KMS-11 (cell line): ENCODE measurements around the gene GPR34.

Experiments used
- H2AFZ ChIP-seq: fragments of 200-600 bp; sonication (generic); 2 replicates; pipeline ENCODE4 v1.6.1; 2016; ENCODE audit warnings: antibody characterized with exemption, mixed run types, low read depth
- H3K27ac ChIP-seq: fragments of 200-600 bp; sonication (generic); 2 replicates; pipeline ENCODE4 v1.6.1; 2016; ENCODE audit warnings: mild to moderate bottlenecking, mixed run types
- H3K27me3 ChIP-seq: fragments of 200-600 bp; sonication (generic); 2 replicates; pipeline ENCODE4 v1.6.1; 2017; ENCODE audit warnings: mild to moderate bottlenecking, low read depth, mixed run types, moderate library complexity; ENCODE audit not compliant: insufficient read depth
- H3K36me3 ChIP-seq: fragments of 200-600 bp; sonication (generic); 2 replicates; pipeline ENCODE4 v1.6.1; 2017; ENCODE audit warnings: mild to moderate bottlenecking, mixed run types; ENCODE audit not compliant: insufficient read depth
- H3K4me1 ChIP-seq: fragments of 200-600 bp; sonication (generic); 2 replicates; pipeline ENCODE4 v1.6.1; 2016; ENCODE audit warnings: mild to moderate bottlenecking, low read depth, mixed run types; ENCODE audit not compliant: poor library complexity, severe bottlenecking
- H3K4me2 ChIP-seq: fragments of 200-600 bp; sonication (generic); 2 replicates; pipeline ENCODE4 v1.7.0; 2016; ENCODE audit warnings: mild to moderate bottlenecking, mixed run types
- H3K4me3 ChIP-seq: fragments of 200-600 bp; sonication (generic); IDR thresholded peaks from 2 replicates; pipeline ENCODE4 v1.6.1; 2017; ENCODE audit warnings: low read depth, low read length, mixed read lengths; ENCODE audit not compliant: insufficient read depth
- H3K79me2 ChIP-seq: fragments of 200-600 bp; sonication (generic); 2 replicates; pipeline ENCODE4 v1.6.1; 2016; ENCODE audit warnings: low read depth, mixed run types; ENCODE audit not compliant: insufficient read depth
- H3K9ac ChIP-seq: fragments of 200-600 bp; sonication (generic); 2 replicates; pipeline ENCODE4 v1.6.1; 2016; ENCODE audit warnings: mild to moderate bottlenecking, mixed run types
- H4K20me1 ChIP-seq: fragments of 200-600 bp; sonication (generic); 2 replicates; pipeline ENCODE4 v1.6.1; 2016; ENCODE audit warnings: mild to moderate bottlenecking, mixed run types; ENCODE audit not compliant: insufficient read depth
- TF ChIP-seq, protein P1 (sequence below): fragments of 200-600 bp; sonication (generic); conservative IDR thresholded peaks from 2 replicates; pipeline ENCODE4 v1.6.1; 2017; ENCODE audit warnings: low read depth, mild to moderate bottlenecking, antibody characterized with exemption, low read length, moderate library complexity, mixed read lengths

Gene GPR34

GRCh38 chrX:41705680-41706374, 17.1 kb downstream of the GPR34 start:
- H3K36me3 ChIP-seq: no peaks in the 10 kb centered on the region
- TF ChIP-seq, protein P1, sequence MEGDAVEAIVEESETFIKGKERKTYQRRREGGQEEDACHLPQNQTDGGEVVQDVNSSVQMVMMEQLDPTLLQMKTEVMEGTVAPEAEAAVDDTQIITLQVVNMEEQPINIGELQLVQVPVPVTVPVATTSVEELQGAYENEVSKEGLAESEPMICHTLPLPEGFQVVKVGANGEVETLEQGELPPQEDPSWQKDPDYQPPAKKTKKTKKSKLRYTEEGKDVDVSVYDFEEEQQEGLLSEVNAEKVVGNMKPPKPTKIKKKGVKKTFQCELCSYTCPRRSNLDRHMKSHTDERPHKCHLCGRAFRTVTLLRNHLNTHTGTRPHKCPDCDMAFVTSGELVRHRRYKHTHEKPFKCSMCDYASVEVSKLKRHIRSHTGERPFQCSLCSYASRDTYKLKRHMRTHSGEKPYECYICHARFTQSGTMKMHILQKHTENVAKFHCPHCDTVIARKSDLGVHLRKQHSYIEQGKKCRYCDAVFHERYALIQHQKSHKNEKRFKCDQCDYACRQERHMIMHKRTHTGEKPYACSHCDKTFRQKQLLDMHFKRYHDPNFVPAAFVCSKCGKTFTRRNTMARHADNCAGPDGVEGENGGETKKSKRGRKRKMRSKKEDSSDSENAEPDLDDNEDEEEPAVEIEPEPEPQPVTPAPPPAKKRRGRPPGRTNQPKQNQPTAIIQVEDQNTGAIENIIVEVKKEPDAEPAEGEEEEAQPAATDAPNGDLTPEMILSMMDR: no peak
- no peak overlapping the region for H2AFZ ChIP-seq
- H3K79me2 ChIP-seq: no peaks in the 10 kb centered on the region
- no peak overlapping the region for H3K27ac ChIP-seq
- H3K9ac ChIP-seq: no peak overlapping the region
- H3K4me3 ChIP-seq: no peak overlapping the region
- peaks cover 22% of the 10 kb centered on the region for H3K4me1 ChIP-seq
- no peaks in the 10 kb centered on the region for H4K20me1 ChIP-seq
- H3K27me3 ChIP-seq: no peaks in the 10 kb centered on the region
- H3K4me2 ChIP-seq: no peak overlapping the region; the same call in 1 of the 2 replicates

GRCh38 chrX:41707218-41707617, 18.4 kb downstream of the GPR34 start:
- Histone ChIP-seq H3K27me3 (no peaks in the 10 kb centered on the region), H4K20me1 (no peaks in the 10 kb centered on the region), H3K36me3 (no peaks in the 10 kb centered on the region), H3K79me2 (no peaks in the 10 kb centered on the region), H3K4me2 (no peak overlapping the region), H2AFZ (no peak overlapping the region), H3K27ac (no peak overlapping the region), H3K4me1 (peaks cover 22% of the 10 kb centered on the region), H3K9ac (no peak overlapping the region), H3K4me3 (no peak overlapping the region)
- TF ChIP-seq, protein P1: no peak

GRCh38 chrX:41708486-41708885, 19.7 kb downstream of the GPR34 start:
- peaks cover 22% of the 10 kb centered on the region for H3K4me1 ChIP-seq
- TF ChIP-seq, protein P1: no peak
- H3K4me3 ChIP-seq: no peak overlapping the region
- no peaks in the 10 kb centered on the region for H3K36me3 ChIP-seq
- H3K27ac ChIP-seq: no peak overlapping the region
- no peaks in the 10 kb centered on the region for H3K79me2 ChIP-seq
- no peak overlapping the region for H3K9ac ChIP-seq
- no peak overlapping the region for H2AFZ ChIP-seq
- no peaks in the 10 kb centered on the region for H4K20me1 ChIP-seq
- no peak overlapping the region for H3K4me2 ChIP-seq
- H3K27me3 ChIP-seq: no peaks in the 10 kb centered on the region

DNA sequence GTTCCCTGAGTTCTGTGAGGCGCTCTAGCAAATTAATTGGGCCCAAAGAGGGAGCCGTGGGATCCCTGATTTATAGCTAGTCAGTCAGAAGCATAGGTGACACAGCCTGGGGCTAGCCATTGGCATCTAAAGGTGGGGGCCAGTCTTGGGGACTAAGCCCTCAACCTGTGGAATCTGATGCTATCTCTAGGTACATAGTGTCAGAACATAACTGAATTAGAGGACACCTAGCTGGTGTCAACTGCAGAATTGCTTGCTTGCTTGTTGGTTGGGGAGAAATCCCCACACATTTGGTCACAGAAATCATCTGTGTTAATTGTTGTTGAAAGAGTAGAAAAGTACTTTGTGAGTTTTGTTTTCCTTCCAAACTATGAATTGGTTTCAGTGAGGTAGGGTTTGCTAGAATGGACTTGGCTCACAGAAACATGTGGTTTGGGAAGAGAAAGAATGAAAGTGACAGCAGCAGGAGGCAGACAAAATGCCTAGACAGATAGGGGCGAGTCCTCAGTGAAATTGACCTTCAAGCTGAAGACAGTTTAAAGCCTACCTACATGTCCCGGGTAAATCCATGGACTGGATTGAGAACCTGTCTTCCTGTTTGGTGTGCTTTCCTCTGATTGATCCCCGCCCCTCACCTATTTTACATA, 22.4 kb downstream of the GPR34 start:
- no peak overlapping the region for H2AFZ ChIP-seq

More for the DNA sequence above, 22.4 kb downstream of the GPR34 start:
- H3K4me2 ChIP-seq: no peak overlapping the region
- no peaks in the 10 kb centered on the region for H4K20me1 ChIP-seq
- no peak overlapping the region for H3K27ac ChIP-seq
- no peak overlapping the region for H3K4me3 ChIP-seq
- H3K27me3 ChIP-seq: no peaks in the 10 kb centered on the region
- no peak overlapping the region for H3K9ac ChIP-seq
- no peaks in the 10 kb centered on the region for H3K36me3 ChIP-seq
- TF ChIP-seq, protein P1: no peak
- peaks cover 11% of the 10 kb centered on the region for H3K4me1 ChIP-seq
- H3K79me2 ChIP-seq: no peaks in the 10 kb centered on the region
